Caco-2 (cell line): ENCODE results near the gene MRPL50. TPM values are rescaled to one million over a fixed set of nuclear protein-coding genes. Genes with fewer than 3 reads are reported as not detected.

ENCODE experiments used
- BruUV-seq: library from RNA; stranded (reverse); fragments of 400-500 nt; replicated peaks from 2 replicates; lab custom pipeline; 2021; lab: Mats Ljungman, UMichigan
- CTCF ChIA-PET: fragments of 300-600 bp; sonication (Branson Sonifier 250); formaldehyde crosslinking; loops from one replicate; lab custom pipeline; 2022; ENCODE audit warnings: antibody characterized with exemption; lab: Charles Lee
- POLR2A ChIA-PET: fragments of 300-600 bp; sonication (Branson Sonifier 250); formaldehyde crosslinking; loops from one replicate; lab custom pipeline; 2022; ENCODE audit warnings: antibody characterized with exemption; lab: Charles Lee
- DNase-seq, 2 experiments: peaks; one replicate each; pipeline versions ENCODE4 v3.0.0 to v3.0.0-alpha.2; 2020 to 2022
- H3K27me3 ChIP-seq: replicated peaks from 2 replicates; pipeline ENCODE4 v1.6.0; 2011; ENCODE audit warnings: low read length; ENCODE audit not compliant: control insufficient read depth, insufficient read depth
- H3K36me3 ChIP-seq: 2 replicates; pipeline ENCODE4 v1.5.1; 2011; ENCODE audit warnings: low read length; ENCODE audit not compliant: control insufficient read depth, insufficient read depth
- H3K4me1 ChIP-seq: fragments of 250-450 bp; sonication (Bioruptor Pico); 2 replicates; pipeline ENCODE4 v1.5.1; 2020; ENCODE audit warnings: mild to moderate bottlenecking
- H3K4me3 ChIP-seq: 2 replicates; pipeline ENCODE4 v1.5.1; 2011; ENCODE audit warnings: low read depth, mild to moderate bottlenecking, control low read depth, low read length
- H3K9me3 ChIP-seq: fragments of 250-450 bp; sonication (Bioruptor Pico); 2 replicates; pipeline ENCODE4 v1.5.1; 2020; ENCODE audit warnings: mild to moderate bottlenecking, moderate library complexity
- H3K27ac Mint-ChIP-seq: one replicate; pipeline ENCODE4 v1.8.0; 2022; ENCODE audit warnings: mixed read lengths; ENCODE audit not compliant: unreplicated experiment
- H3K27me3 Mint-ChIP-seq: one replicate; pipeline ENCODE4 v1.8.0; 2022; ENCODE audit warnings: mixed read lengths; ENCODE audit not compliant: insufficient read depth, unreplicated experiment
- H3K36me3 Mint-ChIP-seq: one replicate; pipeline ENCODE4 v1.8.0; 2022; ENCODE audit warnings: mild to moderate bottlenecking, mixed read lengths; ENCODE audit not compliant: insufficient read depth, unreplicated experiment
- H3K4me1 Mint-ChIP-seq: one replicate; pipeline ENCODE4 v1.8.0; 2022; ENCODE audit warnings: low read depth, mixed read lengths; ENCODE audit not compliant: unreplicated experiment
- H3K4me3 Mint-ChIP-seq: one replicate; pipeline ENCODE4 v1.8.0; 2022; ENCODE audit warnings: mild to moderate bottlenecking, moderate library complexity, mixed read lengths; ENCODE audit not compliant: unreplicated experiment
- H3K9me3 Mint-ChIP-seq: one replicate; pipeline ENCODE4 v1.8.0; 2022; ENCODE audit warnings: mixed read lengths; ENCODE audit not compliant: unreplicated experiment
- intact Hi-C: fragments of 100-400 bp; cut with micrococcal nuclease; formaldehyde crosslinking; loops from one replicate; pipeline ENCODE4 v1.10.0; 2022; ENCODE audit not compliant: unreplicated experiment
- total RNA-seq: library from RNA; stranded (reverse); gene quantifications from 2 replicates; pipeline ENCODE4 v1.2.3, GENCODE V29; 2022
- TF ChIP-seq, protein P1 (sequence below), 2 experiments: fragments of 200-600 bp in 1 of 2; IDR thresholded peaks; 1 replicate in 1 of 2; 2 replicates in 1 of 2; pipeline versions ENCODE4 v1.5.1 to v1.8.0; 2011 to 2022; ENCODE audit warnings: antibody characterized with exemption in 1 of 2, control low read depth in 1 of 2, inconsistent platforms in 1 of 2, low read depth in 1 of 2, low read length in 1 of 2, mild to moderate bottlenecking in 1 of 2, moderate library complexity in 1 of 2; ENCODE audit not compliant: insufficient read depth in 1 of 2, severe bottlenecking in 1 of 2, unreplicated experiment in 1 of 2

The MRPL50 gene
- total RNA-seq, 1 experiment from 2014 or later, result 15.6 TPM

DNA sequence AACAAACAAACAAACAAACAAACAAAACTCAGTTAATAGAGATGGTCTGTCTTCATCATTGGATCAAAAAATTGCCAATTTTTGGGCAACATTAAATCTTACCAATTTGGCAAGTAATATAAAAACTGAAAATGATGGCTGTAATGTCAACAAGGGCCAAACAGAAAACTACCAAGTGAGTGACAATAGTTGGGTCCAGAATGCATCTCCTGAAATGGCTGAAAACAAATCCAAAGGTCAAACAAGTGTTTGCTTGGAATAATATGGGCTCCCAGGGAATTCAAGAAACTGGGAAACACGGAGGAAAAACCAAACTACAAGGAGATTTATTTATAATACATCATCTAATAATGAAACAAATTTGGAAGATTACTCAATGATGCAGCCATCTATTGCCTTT is 38.7 kb downstream of the MRPL50 start:
- no peak overlapping the region for H3K4me3 ChIP-seq
- ChIA-PET CTCF (no interaction called here), POLR2A (no interaction called here)
- peaks cover 13% of the 10 kb centered on the region for H3K4me1 ChIP-seq
- H3K9me3 ChIP-seq, result peaks cover 15% of the 10 kb centered on the region
- H3K36me3 ChIP-seq, result no peaks in the 10 kb centered on the region
- no TSS peak for BruUV-seq
- Mint-ChIP-seq H3K27me3 (no peaks in the 10 kb centered on the region), H3K4me3 (no peak overlapping the region), H3K9me3 (peaks cover 8% of the 10 kb centered on the region), H3K36me3 (no peaks in the 10 kb centered on the region), H3K4me1 (peaks cover 5% of the 10 kb centered on the region), H3K27ac (no peak overlapping the region)
- no peak for DNase-seq
- H3K27me3 ChIP-seq, result no peaks in the 10 kb centered on the region
- intact Hi-C loops, result no loop called here
- TF ChIP-seq, protein P1, sequence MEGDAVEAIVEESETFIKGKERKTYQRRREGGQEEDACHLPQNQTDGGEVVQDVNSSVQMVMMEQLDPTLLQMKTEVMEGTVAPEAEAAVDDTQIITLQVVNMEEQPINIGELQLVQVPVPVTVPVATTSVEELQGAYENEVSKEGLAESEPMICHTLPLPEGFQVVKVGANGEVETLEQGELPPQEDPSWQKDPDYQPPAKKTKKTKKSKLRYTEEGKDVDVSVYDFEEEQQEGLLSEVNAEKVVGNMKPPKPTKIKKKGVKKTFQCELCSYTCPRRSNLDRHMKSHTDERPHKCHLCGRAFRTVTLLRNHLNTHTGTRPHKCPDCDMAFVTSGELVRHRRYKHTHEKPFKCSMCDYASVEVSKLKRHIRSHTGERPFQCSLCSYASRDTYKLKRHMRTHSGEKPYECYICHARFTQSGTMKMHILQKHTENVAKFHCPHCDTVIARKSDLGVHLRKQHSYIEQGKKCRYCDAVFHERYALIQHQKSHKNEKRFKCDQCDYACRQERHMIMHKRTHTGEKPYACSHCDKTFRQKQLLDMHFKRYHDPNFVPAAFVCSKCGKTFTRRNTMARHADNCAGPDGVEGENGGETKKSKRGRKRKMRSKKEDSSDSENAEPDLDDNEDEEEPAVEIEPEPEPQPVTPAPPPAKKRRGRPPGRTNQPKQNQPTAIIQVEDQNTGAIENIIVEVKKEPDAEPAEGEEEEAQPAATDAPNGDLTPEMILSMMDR (IDR thresholded peaks at IDR 0.05; ENCODE audit: insufficient read depth in 1 of 2, low read depth in 1 of 2, low read length in 1 of 2, severe bottlenecking in 1 of 2, unreplicated experiment in 1 of 2), result no peak

GRCh38 chr9:101356619-101357018 is 41.8 kb downstream of the MRPL50 start:
- ChIA-PET POLR2A (no interaction called here), CTCF (no interaction called here)
- Histone ChIP-seq H3K4me1 (peaks cover 33% of the 10 kb centered on the region), H3K36me3 (no peaks in the 10 kb centered on the region), H3K9me3 (peaks cover 23% of the 10 kb centered on the region), H3K4me3 (no peak overlapping the region), H3K27me3 (no peaks in the 10 kb centered on the region)
- peaks cover 18% of the 10 kb centered on the region for H3K9me3 Mint-ChIP-seq
- intact Hi-C loops, result no loop called here
- TF ChIP-seq, protein P1 (IDR thresholded peaks at IDR 0.05; ENCODE audit: insufficient read depth in 1 of 2, low read depth in 1 of 2, low read length in 1 of 2, severe bottlenecking in 1 of 2, unreplicated experiment in 1 of 2), result no peak
- BruUV-seq, result no TSS peak
- H3K4me3 Mint-ChIP-seq, result no peak overlapping the region
- H3K27ac Mint-ChIP-seq, result no peak overlapping the region
- peaks cover 19% of the 10 kb centered on the region for H3K4me1 Mint-ChIP-seq
- peaks cover 6% of the 10 kb centered on the region for H3K36me3 Mint-ChIP-seq
- DNase-seq, result no peak
- H3K27me3 Mint-ChIP-seq, result no peaks in the 10 kb centered on the region

- peak overlapping the region; percentile 63 for H3K4me3 Mint-ChIP-seq
- peaks cover 39% of the 10 kb centered on the region for H3K4me1 ChIP-seq
- no peaks in the 10 kb centered on the region for H3K27me3 Mint-ChIP-seq
- CTCF ChIA-PET, result interaction anchor here (0.9 kb wide), 1 partner anchor 236 kb away, joined by 3 read pairs; no protein-coding TSS in a partner anchor
- TF ChIP-seq, protein P1 (IDR thresholded peaks at IDR 0.05; ENCODE audit: insufficient read depth in 1 of 2, low read depth in 1 of 2, low read length in 1 of 2, severe bottlenecking in 1 of 2, unreplicated experiment in 1 of 2), result no peak
- POLR2A ChIA-PET, result interaction anchor here (1.1 kb wide), 1 partner anchor 43 kb away, joined by 6 read pairs; the partner anchor contains the start of genes MRPL50 and ZNF189
- peaks cover 23% of the 10 kb centered on the region for H3K9me3 ChIP-seq
- peak in 1 of 2 experiments; percentile 49 for DNase-seq
- H3K4me1 Mint-ChIP-seq, result peaks cover 19% of the 10 kb centered on the region
- TSS peak; percentile 76 for BruUV-seq
- H3K36me3 ChIP-seq, result no peaks in the 10 kb centered on the region
- no peaks in the 10 kb centered on the region for H3K27me3 ChIP-seq
- peaks cover 6% of the 10 kb centered on the region for H3K36me3 Mint-ChIP-seq
- intact Hi-C loops, result loop anchor here (1.0 kb wide), 3 partner anchors 11 to 33 kb away; no protein-coding TSS in a partner anchor
- peak overlapping the region; percentile 87 for H3K27ac Mint-ChIP-seq
- H3K4me3 ChIP-seq, result no peak overlapping the region
- peaks cover 18% of the 10 kb centered on the region for H3K9me3 Mint-ChIP-seq
Measured at GRCh38 chr9:101354765-101355708, 43.4 kb downstream of the MRPL50 start.
